GM21447 (cell line): ENCODE results near the gene GPR3.
"Not testable (repeated sequence)": the region's sequence is repeated elsewhere in the genome, so short reads cannot be mapped to it uniquely, and the experiment has no call there.

Experiments used
- ATAC-seq: cut with Tn5 transposase; IDR thresholded peaks from one replicate; pipeline ENCODE4 v1.9.1; 2021; ENCODE audit not compliant: unreplicated experiment

Gene GPR3

DNA sequence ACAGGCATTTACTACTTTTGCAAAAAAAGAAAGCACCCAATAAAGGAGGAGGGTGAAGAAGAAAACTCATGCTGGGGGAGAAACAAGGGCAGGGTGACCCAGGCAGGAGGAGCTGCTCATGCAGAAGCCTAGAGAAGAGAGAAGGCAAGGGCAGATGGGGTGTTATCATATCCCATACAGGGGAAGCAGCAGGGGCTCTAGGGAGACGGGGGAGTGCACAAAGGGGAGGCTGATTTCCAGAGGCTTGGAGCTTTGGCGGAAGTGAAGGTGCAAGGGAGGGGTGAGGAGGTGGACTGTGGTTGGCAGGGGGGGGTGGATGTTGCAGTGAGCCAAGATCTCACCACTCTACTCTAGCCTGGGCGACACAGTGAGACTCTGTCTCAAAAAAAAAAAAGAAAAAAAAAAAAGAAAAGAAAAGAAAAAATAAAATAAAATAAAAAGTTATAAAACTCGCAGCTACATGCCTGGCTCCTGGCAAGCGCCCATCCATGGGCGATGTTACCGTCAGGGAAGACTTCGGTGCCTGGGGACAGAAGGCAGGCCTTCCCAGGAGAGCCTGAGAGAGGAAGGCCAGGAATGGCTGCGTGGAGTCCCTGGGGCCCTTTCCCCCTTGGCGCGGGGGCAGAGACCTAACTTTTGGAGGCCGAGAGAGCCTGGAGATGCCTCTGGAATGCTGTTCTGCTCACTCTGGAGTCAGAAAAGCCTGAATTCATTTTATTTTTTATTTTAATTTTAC, 14.5 kb upstream of the GPR3 start:
- ATAC-seq = no peak

DNA sequence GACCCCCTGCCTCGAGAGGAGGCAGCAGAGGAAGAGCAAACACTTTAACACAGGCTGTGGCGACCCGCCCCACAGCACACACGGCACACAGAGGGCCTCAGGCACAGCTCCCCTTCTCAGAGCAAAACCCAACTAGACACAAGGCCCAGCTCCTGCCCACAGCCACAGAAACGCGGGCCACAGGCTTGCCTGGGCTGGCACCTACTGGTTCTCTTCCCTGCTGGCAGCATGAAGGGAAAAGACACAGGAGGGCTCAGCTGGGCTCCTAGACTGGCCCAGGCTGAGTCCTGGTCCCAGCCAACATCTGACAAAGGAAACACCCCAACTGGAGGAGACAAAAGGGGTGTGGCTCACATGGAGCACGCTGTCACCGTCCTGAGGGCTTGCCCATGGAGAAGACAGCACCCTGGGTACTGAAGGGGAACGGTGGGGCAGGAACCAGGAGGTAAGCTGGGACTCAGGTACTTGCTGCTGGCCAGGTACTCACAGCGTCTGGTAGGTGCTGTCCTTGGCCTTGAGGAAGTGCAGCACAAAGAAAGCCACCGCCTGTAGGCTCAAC, 12.8 kb upstream of the GPR3 start:
- no peak for ATAC-seq

DNA sequence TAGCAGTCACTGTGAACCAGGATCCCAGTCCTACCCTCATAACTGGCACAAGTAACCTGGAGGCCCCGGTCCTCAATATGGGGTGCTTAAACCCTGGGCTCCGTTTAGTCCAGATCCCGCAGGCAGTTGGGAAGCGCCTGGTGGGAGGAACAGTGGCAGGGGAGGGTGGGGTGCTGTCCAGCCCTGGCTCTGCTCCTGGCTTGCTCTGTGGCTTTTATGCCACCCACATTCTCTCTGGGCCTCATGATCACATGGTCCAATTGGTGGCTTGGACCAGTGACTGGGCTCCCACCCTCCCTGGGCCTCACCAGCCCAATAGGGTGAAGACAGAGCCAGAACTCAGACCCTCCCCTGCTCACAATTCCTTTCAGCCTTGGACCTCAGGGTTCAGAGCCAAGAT, 12.2 kb upstream of the GPR3 start:
- no peak for ATAC-seq

DNA sequence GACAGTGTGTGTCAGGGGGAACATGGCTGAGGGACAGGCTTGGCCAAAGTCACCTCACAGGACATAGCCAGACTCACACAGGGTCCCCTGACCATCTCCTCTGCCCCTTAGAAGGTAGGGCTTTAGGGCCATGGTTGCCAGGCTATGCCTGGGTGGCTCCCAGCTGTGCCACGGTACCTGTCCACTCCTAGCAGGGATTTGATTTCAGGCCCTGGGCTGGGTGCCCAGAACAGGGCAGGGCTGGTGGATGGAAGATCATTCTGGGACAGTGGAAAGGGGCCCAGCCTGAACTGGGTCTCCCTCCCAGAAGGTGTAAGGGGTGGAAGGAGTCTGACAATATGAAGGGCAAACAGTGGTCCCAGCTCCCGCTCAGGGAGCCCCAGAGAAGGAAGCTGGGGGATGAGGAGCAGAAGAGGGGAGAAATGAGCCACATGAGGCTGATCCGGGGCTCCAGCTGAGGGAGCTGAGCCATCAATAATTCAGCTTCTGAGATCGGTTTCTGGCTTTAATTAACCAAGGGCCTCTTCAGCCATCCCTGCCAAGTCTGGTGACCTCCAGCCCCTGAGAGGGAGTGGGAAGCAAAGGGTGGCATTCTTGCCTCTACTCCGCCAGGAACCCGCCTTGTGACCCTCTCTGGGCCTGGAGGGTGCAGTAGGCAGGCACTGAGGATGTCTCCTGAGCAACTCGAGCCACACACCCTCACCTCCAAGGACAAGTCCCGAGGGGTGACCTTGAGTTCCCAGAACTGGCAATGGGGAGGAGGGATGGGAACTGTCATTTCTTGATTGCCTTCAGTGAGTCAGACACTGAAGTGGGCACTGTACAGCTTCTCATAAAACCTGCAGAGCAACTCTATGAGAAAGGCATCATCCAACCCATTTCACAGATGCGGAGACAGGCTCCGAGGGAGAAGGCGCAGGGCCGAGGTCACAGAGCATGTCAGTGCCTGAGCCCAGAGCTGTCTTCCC, 11.4 kb upstream of the GPR3 start:
- no peak for ATAC-seq

DNA sequence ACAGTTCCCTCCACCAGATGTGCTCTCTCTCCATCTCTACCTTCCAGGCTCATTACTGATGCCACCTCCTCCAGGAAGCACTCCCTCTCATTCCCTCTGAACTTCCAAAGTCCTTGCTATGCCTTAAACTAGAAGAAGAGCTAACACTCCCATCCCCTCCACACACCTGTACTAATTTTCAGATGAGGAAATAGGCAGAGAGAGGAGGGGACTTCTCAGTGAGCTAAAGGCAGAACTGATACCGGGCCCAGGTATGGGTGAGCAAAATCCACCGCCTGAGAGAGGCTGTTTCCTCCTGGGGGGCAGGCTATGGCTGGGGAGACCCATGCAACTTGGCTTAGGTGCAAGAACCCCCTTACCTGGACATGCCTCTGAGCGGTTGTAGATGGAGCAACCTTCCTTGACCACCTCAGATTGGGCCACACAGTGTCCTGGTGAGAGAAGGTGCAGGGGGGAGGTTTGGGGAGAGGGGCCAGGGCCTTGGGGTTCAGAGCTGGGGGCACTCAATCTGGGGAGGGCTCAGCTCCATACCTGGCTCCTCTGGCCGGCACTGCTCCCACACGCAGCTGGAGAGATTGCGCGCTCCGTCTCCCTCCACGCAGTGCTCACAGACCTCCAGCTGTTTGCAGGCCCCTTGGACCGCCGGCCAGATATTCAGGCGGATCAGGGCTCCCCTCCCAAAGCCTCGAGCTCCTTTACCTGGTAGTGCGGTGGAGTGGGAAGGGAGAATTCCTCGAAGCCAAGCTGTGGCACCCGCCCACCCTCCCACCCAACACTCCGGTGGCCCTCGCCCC, 10.3 kb upstream of the GPR3 start:
- no peak for ATAC-seq

DNA sequence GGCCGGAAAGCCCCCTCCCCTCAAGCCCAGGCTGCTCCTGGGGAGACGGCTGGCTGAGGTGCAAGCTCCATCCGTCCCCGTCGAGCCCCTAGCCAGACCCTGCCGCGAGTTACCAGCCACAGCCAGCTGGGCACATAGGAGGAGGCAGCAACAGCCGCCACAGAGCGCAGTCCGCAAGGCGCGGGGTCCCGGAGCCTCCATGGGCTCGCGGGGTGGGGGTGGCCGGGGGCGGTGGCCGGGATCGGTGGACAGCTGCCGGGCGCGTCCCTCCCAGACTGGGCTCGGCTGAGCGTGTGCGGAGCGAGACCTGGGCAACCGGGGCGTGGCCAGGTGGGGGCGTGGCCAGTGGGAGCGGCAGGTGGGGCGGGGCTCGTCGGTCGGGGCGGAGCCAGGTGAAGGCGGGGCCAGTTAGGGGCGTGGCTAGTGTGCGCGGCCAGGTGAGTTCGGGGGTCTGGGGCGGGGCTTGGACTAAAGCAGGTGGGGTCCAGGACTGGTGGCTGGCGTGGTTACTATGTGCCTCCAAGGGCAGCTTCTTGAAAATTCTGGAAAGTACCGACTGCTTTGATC, 9.3 kb upstream of the GPR3 start, which contains the start of gene CD164L2:
TSS of gene CD164L2 (minus strand) at position 295 of the 567 bp plus-strand sequence. CDS start at position 201, 94 bp downstream.
- no peak for ATAC-seq

DNA sequence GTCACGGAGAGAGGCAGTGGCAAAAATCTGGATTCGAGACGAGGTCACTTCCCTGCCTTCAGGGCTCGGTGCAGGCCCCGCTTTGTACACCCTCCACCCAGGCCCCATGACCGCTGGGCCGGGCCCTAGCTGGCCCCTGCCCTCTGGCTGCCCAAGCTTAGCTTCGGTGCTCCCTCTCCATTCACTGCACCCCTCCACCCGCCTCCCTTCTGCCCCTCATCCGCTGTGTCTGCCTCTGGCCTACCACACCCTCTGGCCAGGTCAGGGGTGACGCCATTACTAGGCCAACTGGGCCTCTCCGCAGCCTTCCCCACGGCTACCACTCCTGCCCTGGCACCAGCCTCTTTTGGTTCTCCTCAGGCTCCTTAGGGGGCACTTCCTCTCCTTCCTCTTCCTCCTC, 8.8 kb upstream of the GPR3 start:
- ATAC-seq = no peak

DNA sequence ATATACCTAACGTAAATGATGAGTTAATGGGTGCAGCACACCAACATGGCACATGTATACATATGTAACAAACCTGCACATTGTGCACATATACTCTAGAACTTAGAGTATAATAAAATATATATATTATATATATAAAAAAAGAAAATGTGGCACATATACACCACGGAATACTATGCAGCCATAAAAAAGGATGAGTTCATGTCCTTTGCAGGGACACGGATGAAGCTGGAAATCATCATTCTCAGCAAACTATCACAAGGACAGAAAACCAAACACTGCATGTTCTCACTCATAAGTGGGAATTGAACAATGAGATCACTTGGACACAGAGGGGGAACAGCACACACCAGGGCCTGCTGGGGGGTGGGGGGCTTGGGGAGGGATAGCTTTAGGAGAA, 7.6 kb upstream of the GPR3 start:
- not testable (repeated sequence) for ATAC-seq

DNA sequence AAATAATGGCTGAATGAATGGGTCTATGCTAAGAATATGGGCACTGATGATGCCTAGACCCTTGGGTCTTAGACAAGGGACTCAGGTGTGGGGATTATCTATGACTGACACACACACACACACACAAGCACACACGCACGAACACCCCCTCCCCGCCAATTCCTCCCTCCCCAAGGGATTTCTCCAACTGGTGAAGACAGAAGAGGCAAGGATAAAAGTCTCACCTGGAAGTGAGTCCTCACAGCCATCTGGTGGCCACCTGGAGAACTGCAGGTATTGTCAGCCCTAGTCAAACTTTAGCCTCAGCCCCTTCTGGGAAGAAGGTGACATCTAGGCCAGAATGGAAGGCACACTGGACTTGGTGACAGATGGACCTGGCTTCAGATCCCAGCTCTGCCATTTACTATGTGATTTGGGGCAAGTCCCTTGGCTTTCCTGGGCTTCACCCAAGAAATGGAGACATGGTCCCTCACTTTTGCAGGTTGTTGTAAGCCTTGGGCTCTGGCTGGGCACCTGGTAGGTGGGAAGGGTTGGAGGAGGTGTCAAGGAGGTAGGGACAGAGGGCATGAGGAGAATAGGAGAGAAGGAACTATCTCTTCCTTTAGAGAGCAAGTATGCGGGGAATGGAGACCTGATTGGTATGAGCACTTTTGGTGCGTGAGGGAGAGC, 4.0 kb upstream of the GPR3 start:
- no peak for ATAC-seq

DNA sequence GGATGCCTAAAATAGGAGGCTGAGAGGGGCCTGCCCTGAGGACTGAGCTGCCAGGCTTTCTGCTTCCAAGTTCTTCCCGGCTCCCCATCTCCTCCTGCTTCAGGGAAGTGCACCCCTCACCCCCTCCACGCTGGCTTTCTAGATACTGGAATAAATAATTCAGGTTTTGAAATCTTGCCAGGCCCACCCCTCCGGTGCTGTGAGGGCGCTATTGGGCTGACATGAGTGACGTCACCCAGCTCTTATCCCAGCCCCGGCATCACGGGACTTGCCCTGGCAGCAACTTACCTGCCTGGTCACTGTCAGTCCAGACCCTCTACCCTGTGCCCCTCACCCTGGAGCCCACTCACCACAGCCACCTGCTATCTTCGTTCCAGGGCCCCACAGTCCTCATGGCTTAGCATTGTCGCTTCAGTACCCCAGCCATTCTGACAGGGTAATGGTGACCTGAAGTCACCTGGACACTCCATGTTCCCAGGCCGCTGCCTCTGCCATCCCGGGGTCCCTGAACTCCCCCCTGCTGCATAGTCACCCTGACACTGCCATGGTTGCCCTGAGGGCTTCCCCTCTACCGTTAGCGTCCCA, 819 bp upstream of the GPR3 start:
- no peak for ATAC-seq

DNA sequence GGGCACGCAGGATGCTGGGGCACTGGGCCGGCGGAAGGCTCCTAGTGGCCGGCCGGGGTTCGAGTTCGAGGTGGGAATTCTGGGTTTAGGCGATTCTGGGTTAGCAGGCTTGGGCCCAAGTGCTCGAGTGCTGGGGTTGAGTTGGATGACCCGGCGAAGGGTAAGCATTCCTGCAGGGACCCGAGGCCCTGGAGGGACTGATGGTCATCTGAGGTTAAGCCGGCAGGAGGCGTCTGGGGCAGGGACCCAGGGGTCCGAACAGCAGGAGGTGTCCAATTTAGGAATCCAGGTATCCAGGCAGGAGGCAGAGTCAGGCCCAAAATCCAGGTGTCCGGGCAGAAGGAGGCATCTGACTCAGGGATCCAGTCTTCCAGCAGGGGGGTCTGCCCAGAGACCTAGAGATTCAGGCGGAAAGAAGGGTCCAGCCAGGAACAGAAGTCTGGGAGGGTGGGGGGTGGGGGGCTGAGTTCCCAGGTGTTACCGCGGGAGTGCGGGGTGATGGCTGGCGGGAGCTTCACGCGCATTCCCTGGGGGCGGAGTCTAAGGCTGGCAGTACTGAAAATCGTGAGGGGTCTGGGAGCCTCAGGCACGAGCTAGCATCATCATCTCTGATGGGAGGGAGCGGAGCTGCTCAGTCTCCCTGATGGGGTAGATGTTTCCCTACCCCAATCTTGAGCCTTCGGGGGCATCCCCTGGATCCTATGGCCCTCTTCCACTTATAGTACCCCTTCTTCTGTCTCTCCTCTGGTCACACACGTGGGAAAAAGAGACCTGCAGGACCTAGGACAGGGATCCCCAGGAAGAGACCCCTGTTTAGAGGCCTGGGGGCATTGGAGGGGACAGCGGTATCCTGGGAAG, 585 bp downstream of the GPR3 start:
- no peak for ATAC-seq

DNA sequence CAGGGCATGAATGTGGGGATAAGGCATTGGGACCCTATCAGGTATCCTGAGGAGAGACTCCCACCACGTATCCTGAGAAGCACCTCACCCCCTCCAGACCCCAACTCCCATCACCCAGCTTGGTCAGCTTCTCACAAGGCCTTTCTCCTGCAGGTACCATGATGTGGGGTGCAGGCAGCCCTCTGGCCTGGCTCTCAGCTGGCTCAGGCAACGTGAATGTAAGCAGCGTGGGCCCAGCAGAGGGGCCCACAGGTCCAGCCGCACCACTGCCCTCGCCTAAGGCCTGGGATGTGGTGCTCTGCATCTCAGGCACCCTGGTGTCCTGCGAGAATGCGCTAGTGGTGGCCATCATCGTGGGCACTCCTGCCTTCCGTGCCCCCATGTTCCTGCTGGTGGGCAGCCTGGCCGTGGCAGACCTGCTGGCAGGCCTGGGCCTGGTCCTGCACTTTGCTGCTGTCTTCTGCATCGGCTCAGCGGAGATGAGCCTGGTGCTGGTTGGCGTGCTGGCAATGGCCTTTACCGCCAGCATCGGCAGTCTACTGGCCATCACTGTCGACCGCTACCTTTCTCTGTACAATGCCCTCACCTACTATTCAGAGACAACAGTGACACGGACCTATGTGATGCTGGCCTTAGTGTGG, 1.3 kb downstream of the GPR3 start:
- ATAC-seq = no peak

DNA sequence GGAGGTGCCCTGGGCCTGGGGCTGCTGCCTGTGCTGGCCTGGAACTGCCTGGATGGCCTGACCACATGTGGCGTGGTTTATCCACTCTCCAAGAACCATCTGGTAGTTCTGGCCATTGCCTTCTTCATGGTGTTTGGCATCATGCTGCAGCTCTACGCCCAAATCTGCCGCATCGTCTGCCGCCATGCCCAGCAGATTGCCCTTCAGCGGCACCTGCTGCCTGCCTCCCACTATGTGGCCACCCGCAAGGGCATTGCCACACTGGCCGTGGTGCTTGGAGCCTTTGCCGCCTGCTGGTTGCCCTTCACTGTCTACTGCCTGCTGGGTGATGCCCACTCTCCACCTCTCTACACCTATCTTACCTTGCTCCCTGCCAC, 1.8 kb downstream of the GPR3 start:
- no peak for ATAC-seq

DNA sequence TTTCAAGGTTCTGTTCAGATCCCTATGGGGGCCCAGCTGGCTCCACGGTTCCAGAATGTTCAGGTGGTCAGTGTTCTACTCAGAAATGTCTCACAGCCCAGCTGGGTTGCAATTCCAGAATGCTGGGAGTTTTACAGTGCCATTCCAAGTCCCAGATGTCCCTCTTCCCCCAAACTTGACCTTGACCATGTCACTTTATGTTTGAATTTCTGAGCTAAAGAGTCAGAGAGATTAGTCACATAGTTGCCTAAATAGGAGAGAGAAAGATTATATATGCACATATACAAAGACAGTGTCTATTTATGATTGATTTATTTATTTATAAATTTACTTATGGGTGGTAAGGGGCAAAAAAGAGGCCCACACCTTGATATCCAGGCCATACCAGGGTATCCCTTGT, 2.5 kb downstream of the GPR3 start:
- no peak for ATAC-seq

DNA sequence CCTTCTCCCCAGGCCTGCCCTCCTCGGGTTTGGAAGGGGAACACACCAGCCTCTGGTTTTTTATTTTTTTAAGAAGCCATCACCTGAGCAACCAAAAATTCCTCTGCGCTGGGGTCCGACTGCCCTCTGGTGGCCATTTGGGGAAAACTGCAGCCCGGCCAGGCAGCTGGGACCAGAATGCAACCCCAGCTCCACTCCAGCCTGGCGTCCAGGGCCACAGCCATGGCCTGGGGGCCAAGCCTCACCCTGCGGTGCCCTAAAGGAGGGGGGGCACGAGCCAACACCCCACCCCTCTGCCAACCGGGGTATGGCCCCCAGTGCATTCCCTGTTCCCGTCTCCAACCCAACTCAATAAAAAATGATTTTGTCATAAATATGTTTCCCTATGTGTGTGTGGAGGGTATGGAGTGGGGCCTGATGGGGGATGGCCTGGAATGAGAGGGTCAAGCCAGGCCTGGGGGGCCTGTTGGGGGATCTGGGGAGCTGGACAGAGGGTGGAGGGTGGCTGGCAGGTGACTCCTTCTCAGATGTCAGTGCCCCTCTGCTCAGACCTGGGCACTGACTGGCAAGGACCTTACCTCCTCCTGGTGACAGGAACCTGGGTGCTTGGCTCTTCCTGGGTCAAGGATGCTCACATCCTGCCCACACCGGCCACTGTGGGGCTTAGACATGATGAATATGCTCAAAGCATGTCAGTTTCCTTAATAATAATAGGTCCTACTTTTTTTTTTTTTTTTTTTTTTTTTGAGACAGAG, 3.2 kb downstream of the GPR3 start:
- no peak for ATAC-seq

DNA sequence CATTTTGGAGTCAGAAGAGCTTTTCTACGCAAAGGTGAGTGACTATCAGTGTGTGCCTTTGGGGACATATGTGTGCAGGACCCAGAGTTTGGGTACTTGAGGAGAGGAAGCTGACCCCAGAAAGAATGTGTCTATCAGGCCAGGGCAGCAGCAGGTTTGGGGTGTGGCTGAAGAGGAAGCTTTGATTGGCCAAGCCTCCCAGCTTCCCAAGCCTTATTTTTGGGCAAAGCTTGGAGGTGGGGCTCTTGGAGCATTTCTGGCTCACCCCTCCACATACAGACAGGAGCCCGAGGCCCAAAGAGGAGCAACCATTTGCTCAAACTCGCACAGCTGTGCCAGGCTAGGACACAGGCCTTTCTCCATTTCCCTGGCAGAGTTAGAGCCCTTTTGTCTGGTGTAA, 4.7 kb downstream of the GPR3 start:
- ATAC-seq = no peak

DNA sequence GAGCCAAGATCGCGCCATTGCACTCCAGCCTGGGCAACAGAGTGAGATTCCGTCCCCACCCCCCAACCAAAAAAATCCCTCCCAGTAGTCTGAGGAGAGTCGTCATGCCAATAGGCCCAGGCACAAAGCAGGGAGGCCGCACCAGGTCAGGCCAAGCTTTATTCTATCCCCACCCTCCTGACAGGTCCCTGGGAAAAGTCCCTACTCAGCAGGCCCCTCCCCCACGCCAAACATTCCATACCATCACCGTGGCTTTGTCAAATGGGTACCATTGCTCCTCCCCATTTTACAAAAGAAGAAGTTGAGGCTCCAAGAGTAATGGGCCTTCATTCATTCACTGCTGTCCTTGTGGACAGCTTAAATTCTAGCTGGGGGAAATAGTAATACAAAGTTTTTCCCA, 5.3 kb downstream of the GPR3 start:
- ATAC-seq = no peak
